ENCODE data around the gene BFSP1.

DNA sequence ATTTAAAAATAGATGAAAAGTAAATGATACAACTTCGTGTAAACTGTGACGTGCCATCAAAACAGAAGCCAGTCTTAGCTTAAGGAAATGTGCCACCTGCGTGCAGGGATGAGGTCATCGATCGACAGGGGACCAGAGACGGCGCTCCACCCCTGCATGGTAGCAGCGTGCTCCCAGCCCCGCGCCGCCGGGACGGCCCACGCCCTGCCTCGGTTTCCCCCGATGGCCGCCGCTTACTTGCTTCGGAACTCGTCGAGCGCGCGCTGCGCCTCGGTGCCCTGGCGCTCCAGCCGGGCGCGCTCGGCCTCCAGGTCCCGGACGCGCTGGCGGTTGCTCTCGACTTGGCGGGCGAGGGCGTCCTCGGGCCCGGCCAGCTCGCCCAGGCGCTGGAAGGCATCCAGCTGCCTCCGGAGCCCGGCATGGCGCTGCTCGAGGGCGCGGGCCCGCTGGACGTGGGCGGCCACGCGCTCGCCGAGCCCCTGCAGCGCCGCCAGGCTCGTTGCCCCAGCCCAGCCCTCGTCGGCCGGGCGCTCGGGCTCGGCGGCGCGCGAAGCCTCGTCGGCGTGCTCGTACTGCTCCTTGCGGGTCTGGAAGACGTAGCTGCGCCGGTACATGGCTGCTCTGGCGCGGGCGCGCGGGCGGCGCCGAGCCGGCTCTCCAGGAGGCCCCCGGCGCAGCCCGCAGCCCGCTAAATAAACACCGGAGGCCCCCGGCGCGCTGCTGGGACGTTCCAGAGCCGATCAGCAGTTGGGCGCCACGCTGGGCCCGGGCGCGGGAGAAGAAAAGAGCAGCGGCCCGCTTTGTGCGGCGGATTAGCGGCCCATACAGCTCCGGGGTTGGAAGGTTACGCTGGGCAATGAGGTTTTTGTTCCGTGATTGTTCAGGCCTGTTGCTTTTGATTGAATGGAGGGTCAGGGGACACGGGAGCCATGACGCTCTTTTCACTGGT is at the start of gene BFSP1:
- TF ChIP-seq, protein P1, sequence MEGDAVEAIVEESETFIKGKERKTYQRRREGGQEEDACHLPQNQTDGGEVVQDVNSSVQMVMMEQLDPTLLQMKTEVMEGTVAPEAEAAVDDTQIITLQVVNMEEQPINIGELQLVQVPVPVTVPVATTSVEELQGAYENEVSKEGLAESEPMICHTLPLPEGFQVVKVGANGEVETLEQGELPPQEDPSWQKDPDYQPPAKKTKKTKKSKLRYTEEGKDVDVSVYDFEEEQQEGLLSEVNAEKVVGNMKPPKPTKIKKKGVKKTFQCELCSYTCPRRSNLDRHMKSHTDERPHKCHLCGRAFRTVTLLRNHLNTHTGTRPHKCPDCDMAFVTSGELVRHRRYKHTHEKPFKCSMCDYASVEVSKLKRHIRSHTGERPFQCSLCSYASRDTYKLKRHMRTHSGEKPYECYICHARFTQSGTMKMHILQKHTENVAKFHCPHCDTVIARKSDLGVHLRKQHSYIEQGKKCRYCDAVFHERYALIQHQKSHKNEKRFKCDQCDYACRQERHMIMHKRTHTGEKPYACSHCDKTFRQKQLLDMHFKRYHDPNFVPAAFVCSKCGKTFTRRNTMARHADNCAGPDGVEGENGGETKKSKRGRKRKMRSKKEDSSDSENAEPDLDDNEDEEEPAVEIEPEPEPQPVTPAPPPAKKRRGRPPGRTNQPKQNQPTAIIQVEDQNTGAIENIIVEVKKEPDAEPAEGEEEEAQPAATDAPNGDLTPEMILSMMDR (conservative IDR thresholded peaks at IDR 0.05; ENCODE audit: low read depth, low read length) = no peak
- TF ChIP-seq EZH2 (IDR thresholded peaks at IDR 0.05; ENCODE audit: borderline replicate concordance, low read depth, low read length, poor library complexity, severe bottlenecking) = no peak

Measured in A673 (cell line).